GM20000 (cell line): ENCODE data around the gene LPAR1.

Experiments used
- DNase-seq: peaks from one replicate; pipeline ENCODE4 v3.0.0; 2012; ENCODE audit warnings: low spot score
- TF ChIP-seq, protein P1 (sequence below): IDR thresholded peaks from 2 replicates; pipeline ENCODE4 v1.5.1; 2012; ENCODE audit warnings: mild to moderate bottlenecking, control low read depth; ENCODE audit errors: extremely low read depth, missing control alignments

LPAR1 gene

GRCh38 chr9:110984890-110985437 lies 53.3 kb downstream of the LPAR1 start:
- TF ChIP-seq, protein P1, sequence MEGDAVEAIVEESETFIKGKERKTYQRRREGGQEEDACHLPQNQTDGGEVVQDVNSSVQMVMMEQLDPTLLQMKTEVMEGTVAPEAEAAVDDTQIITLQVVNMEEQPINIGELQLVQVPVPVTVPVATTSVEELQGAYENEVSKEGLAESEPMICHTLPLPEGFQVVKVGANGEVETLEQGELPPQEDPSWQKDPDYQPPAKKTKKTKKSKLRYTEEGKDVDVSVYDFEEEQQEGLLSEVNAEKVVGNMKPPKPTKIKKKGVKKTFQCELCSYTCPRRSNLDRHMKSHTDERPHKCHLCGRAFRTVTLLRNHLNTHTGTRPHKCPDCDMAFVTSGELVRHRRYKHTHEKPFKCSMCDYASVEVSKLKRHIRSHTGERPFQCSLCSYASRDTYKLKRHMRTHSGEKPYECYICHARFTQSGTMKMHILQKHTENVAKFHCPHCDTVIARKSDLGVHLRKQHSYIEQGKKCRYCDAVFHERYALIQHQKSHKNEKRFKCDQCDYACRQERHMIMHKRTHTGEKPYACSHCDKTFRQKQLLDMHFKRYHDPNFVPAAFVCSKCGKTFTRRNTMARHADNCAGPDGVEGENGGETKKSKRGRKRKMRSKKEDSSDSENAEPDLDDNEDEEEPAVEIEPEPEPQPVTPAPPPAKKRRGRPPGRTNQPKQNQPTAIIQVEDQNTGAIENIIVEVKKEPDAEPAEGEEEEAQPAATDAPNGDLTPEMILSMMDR = no peak
- no peak for DNase-seq

DNA sequence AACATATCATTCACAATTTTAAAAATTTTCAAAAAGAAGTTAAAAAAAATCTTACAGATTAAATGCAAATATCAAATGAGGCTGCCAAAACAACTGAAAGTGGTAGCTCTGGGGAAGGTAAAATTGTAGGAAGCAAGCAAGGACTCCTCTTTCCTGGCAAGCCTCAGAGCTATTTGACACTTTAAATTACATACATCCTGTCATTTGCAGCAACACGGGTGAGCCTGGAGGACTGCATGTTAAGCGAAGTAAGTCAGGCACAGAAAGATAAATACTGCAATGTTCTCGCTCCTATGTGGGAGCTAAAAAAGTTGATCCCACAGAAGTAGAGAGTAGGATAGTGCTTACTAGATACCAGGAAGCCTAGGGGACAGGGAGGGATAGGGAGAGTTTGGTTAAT lies 58.0 kb downstream of the LPAR1 start:
- DNase-seq = no peak
- TF ChIP-seq, protein P1 = no peak

DNA sequence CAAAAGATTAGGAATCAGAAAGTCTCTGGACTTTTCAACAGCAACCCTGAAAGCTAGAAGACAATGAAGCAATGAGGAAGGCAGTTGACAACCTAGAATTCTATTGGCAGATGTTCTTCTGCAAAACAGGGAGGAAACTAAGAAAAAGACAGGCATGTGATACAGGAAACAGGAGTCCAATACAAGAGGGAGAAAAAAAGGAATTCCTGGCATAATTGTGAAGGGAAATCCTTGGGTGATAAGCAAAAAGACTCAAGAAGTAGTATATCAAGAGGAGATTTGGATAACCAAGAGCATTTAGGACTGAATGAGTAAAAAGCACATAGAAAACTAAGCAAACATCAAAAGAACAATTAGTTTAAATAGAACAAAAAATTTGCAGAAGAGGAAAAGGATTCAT lies 58.6 kb downstream of the LPAR1 start:
- DNase-seq = no peak
- TF ChIP-seq, protein P1 = no peak

DNA sequence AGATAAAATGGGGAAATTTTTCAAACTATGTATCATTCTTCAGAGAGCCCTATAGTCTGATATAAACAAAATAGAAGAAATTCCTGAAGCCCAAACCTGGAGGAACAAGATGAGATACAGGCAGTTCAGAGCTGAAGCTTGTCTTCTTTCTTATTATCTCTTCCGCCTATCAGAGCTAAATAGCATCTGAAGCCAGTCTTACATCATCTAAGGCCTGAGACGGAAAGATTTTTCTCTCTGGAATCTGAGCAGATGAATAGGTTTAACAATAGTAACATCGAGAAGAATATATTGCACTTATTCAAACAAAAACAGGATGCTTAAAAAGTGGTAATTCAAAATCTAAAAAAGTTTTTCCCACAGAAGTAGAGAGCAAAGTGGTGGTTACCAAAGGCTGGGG lies 59.8 kb downstream of the LPAR1 start:
- DNase-seq = no peak
- TF ChIP-seq, protein P1 = no peak

- DNase-seq = no peak
- TF ChIP-seq, protein P1 = no peak
These were observed 61.0 kb downstream of the LPAR1 start for GRCh38 chr9:110977259-110977709.

- no peak for DNase-seq
- TF ChIP-seq, protein P1 = no peak
These were observed 62.3 kb downstream of the LPAR1 start for GRCh38 chr9:110975969-110976368.

GRCh38 chr9:110975278-110975677 lies 63.0 kb downstream of the LPAR1 start:
- TF ChIP-seq, protein P1 = no peak
- no peak for DNase-seq
